ENCODE results near the gene VILL.
"Not testable (repeated sequence)": the region's sequence is repeated elsewhere in the genome, so short reads cannot be mapped to it uniquely, and the experiment has no call there.

Gene VILL

GRCh38 chr3:37986479-37987314, 3.9 kb upstream of the VILL start:
- DNase-seq (ENCODE audit: low read depth), result no peak

GRCh38 chr3:37987315-37987697, 3.3 kb upstream of the VILL start:
- no peak for DNase-seq (ENCODE audit: low read depth)

GRCh38 chr3:37987751-37988179, 2.8 kb upstream of the VILL start:
- DNase-seq (ENCODE audit: low read depth), result no peak

- not testable (repeated sequence) for DNase-seq (ENCODE audit: low read depth)
These were observed 2.2 kb upstream of the VILL start for GRCh38 chr3:37988376-37988775.

- DNase-seq (ENCODE audit: low read depth), result no peak
These were observed 1.6 kb upstream of the VILL start for GRCh38 chr3:37988931-37989525.

GRCh38 chr3:37989821-37990480, 635 bp upstream of the VILL start:
- no peak for DNase-seq (ENCODE audit: low read depth)

GRCh38 chr3:37991109-37991508, 523 bp downstream of the VILL start:
- DNase-seq (ENCODE audit: low read depth), result no peak

- no peak for DNase-seq (ENCODE audit: low read depth)
These were observed 1.2 kb downstream of the VILL start for GRCh38 chr3:37991823-37992222.

GRCh38 chr3:37992271-37993066, 1.9 kb downstream of the VILL start:
- DNase-seq (ENCODE audit: low read depth), result no peak

GRCh38 chr3:37993067-37993455, 2.5 kb downstream of the VILL start:
- DNase-seq (ENCODE audit: low read depth), result no peak

- DNase-seq (ENCODE audit: low read depth), result no peak
These were observed 2.9 kb downstream of the VILL start for GRCh38 chr3:37993460-37993819.

GRCh38 chr3:37993820-37994638, 3.4 kb downstream of the VILL start:
- peak; percentile 53 for DNase-seq (ENCODE audit: low read depth)

GRCh38 chr3:37994639-37994972, 4.0 kb downstream of the VILL start:
- DNase-seq (ENCODE audit: low read depth), result no peak

- no peak for DNase-seq (ENCODE audit: low read depth)
These were observed 5.4 kb downstream of the VILL start for GRCh38 chr3:37995652-37996641.

- DNase-seq (ENCODE audit: low read depth), result peak; percentile 45
These were observed 6.3 kb downstream of the VILL start for GRCh38 chr3:37996785-37997301.

- DNase-seq (ENCODE audit: low read depth), result no peak
These were observed 6.8 kb downstream of the VILL start for GRCh38 chr3:37997342-37997741.

GRCh38 chr3:37997791-37998370, 7.3 kb downstream of the VILL start:
- DNase-seq (ENCODE audit: low read depth), result no peak

- DNase-seq (ENCODE audit: low read depth), result no peak
These were observed 9.2 kb downstream of the VILL start for GRCh38 chr3:37999836-38000235.

- DNase-seq (ENCODE audit: low read depth), result no peak
These were observed 9.8 kb downstream of the VILL start for GRCh38 chr3:38000242-38000916.
